Hippocampal formation (tissue), 2 donors: ENCODE data around the gene SIGLEC1.

Experiments
- DNase-seq, 2 donors: peaks; one replicate each; lab custom pipeline; 2025; lab: John Stamatoyannopoulos, UW

Gene SIGLEC1

GRCh38 chr20:3679749-3680700 lies 32.4 kb downstream of the SIGLEC1 start:
- no peak for DNase-seq

GRCh38 chr20:3678856-3679720 lies 33.3 kb downstream of the SIGLEC1 start:
- no peak for DNase-seq

- no peak for DNase-seq
Measured at GRCh38 chr20:3678198-3678597, 34.2 kb downstream of the SIGLEC1 start.

DNA sequence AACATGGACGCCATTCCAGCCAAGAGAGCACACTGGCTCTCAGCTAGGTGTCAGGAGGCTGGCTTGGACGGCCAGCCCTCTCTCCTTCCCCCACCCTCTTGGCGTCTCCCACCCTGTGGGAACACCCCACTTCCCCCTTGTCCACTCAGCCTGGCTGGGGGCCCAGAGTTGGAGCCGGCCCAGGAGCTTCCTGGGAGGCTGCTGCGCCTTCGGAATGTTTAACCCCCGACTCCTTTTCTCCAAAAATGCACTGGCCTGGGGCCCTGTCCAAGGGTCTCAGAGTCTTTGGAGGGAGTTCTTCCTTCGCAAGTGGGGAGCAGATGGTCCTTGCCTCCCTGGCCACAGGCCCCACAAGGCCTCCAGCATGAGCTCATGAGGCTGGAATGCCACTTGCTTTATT lies 34.7 kb downstream of the SIGLEC1 start:
- DNase-seq, result no peak

GRCh38 chr20:3674995-3675900 lies 37.2 kb downstream of the SIGLEC1 start:
- DNase-seq, result no peak

- no peak for DNase-seq
Measured at GRCh38 chr20:3674447-3674846, 38.0 kb downstream of the SIGLEC1 start.

GRCh38 chr20:3673221-3674070 lies 39.0 kb downstream of the SIGLEC1 start:
- no peak for DNase-seq

DNA sequence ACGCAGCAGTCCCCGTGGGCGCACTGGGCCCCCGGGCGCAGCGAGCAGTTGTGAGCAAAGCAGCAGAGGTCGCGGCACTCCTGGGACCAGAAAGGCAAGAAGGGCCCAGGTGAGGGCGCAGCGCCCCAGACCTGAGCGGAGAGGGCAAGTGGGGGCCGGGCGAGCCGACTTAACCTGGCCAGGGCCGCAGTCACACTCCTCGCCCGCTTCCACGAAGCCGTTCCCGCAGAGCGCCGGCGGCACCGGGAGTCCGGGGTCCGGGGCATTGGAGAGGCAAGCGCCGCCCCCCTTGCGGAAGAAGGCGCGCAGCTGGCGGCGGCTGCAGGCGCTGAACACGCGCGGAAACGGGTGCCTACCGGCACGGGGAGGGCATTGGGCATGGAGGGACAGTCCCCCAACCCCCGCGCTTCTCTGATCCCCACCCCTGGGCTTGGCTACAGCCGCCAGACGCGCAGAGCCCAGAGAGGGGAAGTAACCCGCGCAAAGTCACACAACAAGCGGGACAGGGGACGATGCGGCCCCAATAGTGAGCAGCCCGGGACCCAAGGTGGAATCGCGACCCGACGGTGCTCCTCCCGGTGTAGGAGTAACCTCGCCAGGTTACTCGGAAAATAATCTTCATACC lies 39.7 kb downstream of the SIGLEC1 start:
- DNase-seq, result no peak

DNA sequence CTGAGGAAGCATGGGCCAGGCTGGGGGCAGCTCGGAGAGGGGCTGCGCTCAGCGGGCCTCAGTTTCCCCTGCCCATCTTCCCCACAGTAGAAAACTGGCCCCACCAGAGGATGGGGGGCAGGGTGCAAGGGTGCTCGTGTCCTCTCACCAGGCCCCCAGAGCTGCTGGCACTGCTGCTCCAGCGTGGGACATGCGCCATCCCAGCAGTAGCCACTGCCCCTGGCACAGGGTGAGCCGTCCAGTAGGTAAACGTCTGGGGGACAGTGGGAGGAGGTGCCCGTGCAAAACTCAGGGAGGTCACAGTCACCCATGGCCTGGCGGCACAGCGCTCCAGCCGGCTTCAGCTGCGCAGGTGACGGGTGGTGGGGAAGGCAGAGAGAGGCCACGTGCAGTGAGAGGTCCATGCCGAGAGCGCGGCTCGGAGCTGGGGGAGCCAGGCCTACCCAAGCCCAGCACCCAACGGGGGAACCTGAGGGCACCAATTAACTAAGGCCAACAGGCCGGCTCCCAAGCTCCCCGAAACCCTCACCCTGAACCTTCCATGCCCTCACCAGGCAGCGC lies 40.3 kb downstream of the SIGLEC1 start:
- DNase-seq, result no peak

DNA sequence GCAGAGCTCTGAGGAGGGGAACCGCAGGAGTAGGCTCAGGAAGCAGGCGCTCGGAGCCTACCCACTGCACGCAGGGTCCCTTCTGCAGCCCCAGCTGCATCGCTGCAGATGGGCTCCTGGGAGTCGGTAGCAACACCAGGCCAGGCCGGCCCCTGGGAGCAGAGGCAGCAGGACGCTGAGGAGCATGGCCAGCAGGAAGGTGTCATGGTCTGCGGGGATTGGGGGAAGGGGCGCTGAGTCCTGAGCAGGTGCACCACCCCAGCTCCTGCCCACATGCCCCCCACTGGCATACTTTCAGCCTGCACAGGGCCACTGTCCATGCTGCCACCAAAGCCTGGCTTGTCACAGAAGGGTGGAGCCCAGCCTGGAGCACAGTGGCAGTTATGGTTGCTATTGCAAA lies 41.5 kb downstream of the SIGLEC1 start:
- no peak for DNase-seq

- DNase-seq, result no peak
Measured at GRCh38 chr20:3670511-3670910, 41.9 kb downstream of the SIGLEC1 start.

DNA sequence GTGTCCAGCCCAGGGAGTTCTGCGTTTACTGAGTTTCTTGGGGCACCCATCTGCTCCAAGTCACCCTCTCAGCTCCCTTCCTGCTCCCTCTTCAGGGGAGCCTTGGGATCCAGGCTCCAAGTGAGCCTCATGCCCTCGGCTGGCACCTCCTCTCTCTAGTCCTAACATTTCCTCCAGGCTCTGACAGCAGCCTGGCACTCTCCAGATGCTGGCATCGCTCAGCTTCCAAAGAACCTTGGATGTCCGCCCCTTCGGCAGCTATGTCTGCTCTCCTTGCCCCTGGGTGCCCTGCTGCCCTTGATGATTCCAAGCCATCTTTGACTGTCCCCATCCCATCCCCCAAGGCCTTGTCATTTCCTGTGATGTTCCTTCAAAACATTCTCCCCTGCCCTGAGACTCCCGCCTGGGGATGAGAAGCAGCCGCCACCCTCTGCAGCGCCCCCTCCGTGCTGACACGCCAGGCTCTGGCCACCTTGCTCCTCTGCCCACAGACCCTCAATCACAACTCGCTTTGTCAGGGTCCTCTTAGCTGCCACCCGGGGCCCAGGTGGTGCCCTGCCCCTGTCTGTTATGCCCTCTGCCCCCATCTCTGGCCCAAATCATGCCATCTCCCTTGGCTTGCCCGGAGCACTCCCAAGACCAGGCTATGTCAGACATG lies 42.6 kb downstream of the SIGLEC1 start:
- DNase-seq, result no peak

- no peak for DNase-seq
Measured at GRCh38 chr20:3667434-3668037, 44.9 kb downstream of the SIGLEC1 start.

DNA sequence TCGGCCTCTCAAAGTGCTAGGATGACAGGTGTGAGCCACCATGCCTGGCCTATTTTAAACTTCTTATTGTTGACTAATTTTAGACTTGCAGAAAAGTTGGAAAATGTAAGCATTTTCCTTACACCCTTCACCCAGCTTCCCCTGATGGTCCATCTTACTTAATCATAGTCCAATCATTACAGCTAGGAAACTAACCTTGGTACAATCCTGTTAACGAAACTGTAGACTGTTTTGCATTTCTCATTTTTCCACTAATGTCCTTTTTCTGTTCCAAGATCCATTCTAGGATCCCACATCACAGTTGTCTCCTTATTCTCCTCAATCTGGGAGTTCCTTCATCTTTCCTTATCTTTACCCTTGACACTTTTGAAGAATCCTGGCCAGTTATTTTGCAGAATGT lies 48.5 kb downstream of the SIGLEC1 start:
- no peak for DNase-seq

DNA sequence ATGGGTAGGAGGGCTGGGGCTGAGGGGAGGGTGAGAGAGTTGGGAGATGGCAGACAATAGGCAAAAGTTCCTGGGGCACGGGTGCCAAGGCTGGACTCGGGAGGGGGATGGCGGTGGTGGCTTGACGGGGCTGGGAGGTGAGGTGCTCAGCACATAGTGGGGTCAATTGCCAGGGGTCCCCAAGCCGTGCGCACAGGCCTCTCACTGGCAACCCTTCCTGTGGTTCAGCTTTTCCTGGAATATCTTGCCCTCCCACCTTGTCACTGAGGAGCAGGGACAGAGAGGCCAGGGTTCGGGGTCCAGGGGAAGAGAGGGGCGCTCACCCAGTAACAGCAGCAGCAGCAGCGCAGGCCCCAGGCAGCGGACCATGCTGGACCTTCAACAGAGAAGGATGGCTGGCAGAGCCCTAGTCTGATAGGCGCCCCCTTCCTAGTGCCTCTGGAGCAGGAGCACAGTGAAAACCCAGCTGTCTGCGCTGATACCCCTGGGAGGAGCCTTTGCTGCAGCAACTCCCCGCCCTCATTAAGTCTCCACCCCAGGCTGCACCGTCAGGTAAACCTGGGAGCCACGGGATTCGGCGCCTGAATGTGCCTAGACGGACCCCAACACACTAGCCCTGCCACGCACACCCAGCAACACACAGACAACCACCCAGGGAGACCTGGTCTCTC lies 49.2 kb downstream of the SIGLEC1 start, which contains the start of gene GFRA4:
GFRA4 (minus strand) TSS at position 369 of the 671 bp plus-strand sequence; CDS start at position 369, 0 bp downstream.
- no peak for DNase-seq
